Measurements from ENCODE around the gene CNTN4.

- TF ChIP-seq REST (IDR thresholded peaks at IDR 0.05; ENCODE audit: unreplicated experiment) (no peak), CTCF (conservative IDR thresholded peaks at IDR 0.05; ENCODE audit: low read depth in 2 of 2) (no peak), CREB1 (CRISPR knock-in tag; IDR thresholded peaks at IDR 0.05; ENCODE audit: low read depth) (no peak), EZH2phosphoT487 (IDR thresholded peaks at IDR 0.05; ENCODE audit: unreplicated experiment) (no peak), POLR2AphosphoS5 (IDR thresholded peaks at IDR 0.05; ENCODE audit: low read depth) (no peak), EZH2 (IDR thresholded peaks at IDR 0.05; ENCODE audit: low read depth, unreplicated experiment) (no peak), JUNB (IDR thresholded peaks at IDR 0.05; ENCODE audit: unreplicated experiment) (no peak), NANOG (IDR thresholded peaks at IDR 0.05; ENCODE audit: borderline replicate concordance) (no peak), STAT1 (IDR thresholded peaks at IDR 0.05; ENCODE audit: unreplicated experiment) (no peak), ZNF462 (CRISPR knock-in tag; IDR thresholded peaks at IDR 0.05) (no peak), ZNF114 (CRISPR knock-in tag; IDR thresholded peaks at IDR 0.05) (no peak), ZNF331 (CRISPR knock-in tag; IDR thresholded peaks at IDR 0.05; ENCODE audit: low read depth) (no peak), ETS1 (IDR thresholded peaks at IDR 0.05) (no peak)
Measured at GRCh38 chr3:2984831-2985220, 886.2 kb downstream of the CNTN4 start.

Measured in GM23338 (cell line).